DND-41 (cell line): ENCODE data around the gene GMEB2.

ENCODE experiments used
- EZH2 ChIP-seq: IDR thresholded peaks from 3 replicates; pipeline ENCODE4 v1.6.1; 2012; ENCODE audit warnings: borderline replicate concordance, low read depth, mild to moderate bottlenecking, moderate library complexity, low read length, inconsistent platforms; ENCODE audit not compliant: severe bottlenecking
- TF ChIP-seq, protein P1 (sequence below): IDR thresholded peaks from 2 replicates; pipeline ENCODE4 v1.5.1; 2012; ENCODE audit warnings: borderline replicate concordance, low read length, moderate library complexity, mild to moderate bottlenecking; ENCODE audit not compliant: poor library complexity, severe bottlenecking; ENCODE audit errors: extremely low read depth

DNA sequence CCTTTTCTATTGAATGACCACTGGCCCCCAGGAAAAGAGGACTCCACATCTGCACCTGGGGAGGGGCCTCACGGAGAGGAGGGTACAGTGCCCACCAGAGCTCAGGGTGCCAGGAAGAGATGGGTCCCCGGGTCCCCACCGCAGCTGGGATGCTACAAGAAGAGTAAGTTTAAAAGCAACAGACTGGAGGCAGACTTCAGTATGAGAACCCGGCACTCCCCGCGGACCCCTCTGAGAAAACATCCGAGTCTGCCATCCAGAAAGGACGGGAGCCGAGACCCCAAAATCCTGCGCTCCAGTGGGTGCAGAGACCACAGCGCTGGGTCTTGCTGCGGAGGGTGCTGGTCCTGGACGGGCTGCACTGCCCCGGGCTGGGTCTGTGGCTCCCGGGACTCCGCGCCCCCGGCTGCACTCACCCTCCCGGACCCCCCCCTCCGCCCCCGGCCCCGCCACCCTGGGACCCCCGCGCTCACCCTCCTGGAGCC, 53.2 kb downstream of the GMEB2 start:
- TF ChIP-seq, protein P1, sequence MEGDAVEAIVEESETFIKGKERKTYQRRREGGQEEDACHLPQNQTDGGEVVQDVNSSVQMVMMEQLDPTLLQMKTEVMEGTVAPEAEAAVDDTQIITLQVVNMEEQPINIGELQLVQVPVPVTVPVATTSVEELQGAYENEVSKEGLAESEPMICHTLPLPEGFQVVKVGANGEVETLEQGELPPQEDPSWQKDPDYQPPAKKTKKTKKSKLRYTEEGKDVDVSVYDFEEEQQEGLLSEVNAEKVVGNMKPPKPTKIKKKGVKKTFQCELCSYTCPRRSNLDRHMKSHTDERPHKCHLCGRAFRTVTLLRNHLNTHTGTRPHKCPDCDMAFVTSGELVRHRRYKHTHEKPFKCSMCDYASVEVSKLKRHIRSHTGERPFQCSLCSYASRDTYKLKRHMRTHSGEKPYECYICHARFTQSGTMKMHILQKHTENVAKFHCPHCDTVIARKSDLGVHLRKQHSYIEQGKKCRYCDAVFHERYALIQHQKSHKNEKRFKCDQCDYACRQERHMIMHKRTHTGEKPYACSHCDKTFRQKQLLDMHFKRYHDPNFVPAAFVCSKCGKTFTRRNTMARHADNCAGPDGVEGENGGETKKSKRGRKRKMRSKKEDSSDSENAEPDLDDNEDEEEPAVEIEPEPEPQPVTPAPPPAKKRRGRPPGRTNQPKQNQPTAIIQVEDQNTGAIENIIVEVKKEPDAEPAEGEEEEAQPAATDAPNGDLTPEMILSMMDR, result no peak
- no peak for TF ChIP-seq EZH2
